Measurements from ENCODE around the gene L1CAM.

L1CAM gene

GRCh38 chrX:153886915-153887314 is 942 bp upstream of the L1CAM start:
- no peak for DNase-seq (ENCODE audit: extremely low read depth, low read depth)

GRCh38 chrX:153885208-153885787 is 675 bp downstream of the L1CAM start:
- no peak for TF ChIP-seq CTCF (IDR thresholded peaks at IDR 0.05; ENCODE audit: low read depth, low read length)
- no peak for DNase-seq (ENCODE audit: extremely low read depth, low read depth)

More at GRCh38 chrX:153886915-153887314, 942 bp upstream of the L1CAM start:
- TF ChIP-seq CTCF (IDR thresholded peaks at IDR 0.05; ENCODE audit: low read depth, low read length) = no peak

GRCh38 chrX:153884590-153884989 is 1.4 kb downstream of the L1CAM start:
- no peak for TF ChIP-seq CTCF (IDR thresholded peaks at IDR 0.05; ENCODE audit: low read depth, low read length)
- DNase-seq (ENCODE audit: extremely low read depth, low read depth) = no peak

GRCh38 chrX:153884136-153884535 is 1.8 kb downstream of the L1CAM start:
- DNase-seq (ENCODE audit: extremely low read depth, low read depth) = no peak
- TF ChIP-seq CTCF (IDR thresholded peaks at IDR 0.05; ENCODE audit: low read depth, low read length) = no peak

- TF ChIP-seq CTCF (IDR thresholded peaks at IDR 0.05; ENCODE audit: low read depth, low read length) = no peak
- no peak for DNase-seq (ENCODE audit: extremely low read depth, low read depth)
Observed at GRCh38 chrX:153883163-153883843, 2.7 kb downstream of the L1CAM start.

GRCh38 chrX:153882557-153882956 is 3.4 kb downstream of the L1CAM start:
- no peak for DNase-seq (ENCODE audit: extremely low read depth, low read depth)
- no peak for TF ChIP-seq CTCF (IDR thresholded peaks at IDR 0.05; ENCODE audit: low read depth, low read length)

GRCh38 chrX:153882086-153882498 is 3.9 kb downstream of the L1CAM start:
- TF ChIP-seq CTCF (IDR thresholded peaks at IDR 0.05; ENCODE audit: low read depth, low read length) = no peak
- no peak for DNase-seq (ENCODE audit: extremely low read depth, low read depth)

All from AG09319 (cell line).